Pulmonary artery endothelial cell (primary cell): ENCODE data around the gene SRGAP3. TPM values are rescaled to one million over a fixed set of nuclear protein-coding genes. Genes with fewer than 3 reads are reported as not detected.
"Not testable (repeated sequence)": the region's sequence is repeated elsewhere in the genome, so short reads cannot be mapped to it uniquely, and the experiment has no call there.

Experiments
- DNase-seq: peaks from one replicate; pipeline ENCODE4 v3.0.0-alpha.2; 2011; ENCODE audit warnings: low read depth, low spot score
- total RNA-seq: library from RNA; depleted of rRNA; stranded (reverse); fragments of >200 nt; gene quantifications from 2 replicates; pipeline ENCODE4 v1.2.3, GENCODE V29; 2014

SRGAP3 gene
- total RNA-seq: 0.13 TPM in 1 of 2 replicates, not detected in the other

DNA sequence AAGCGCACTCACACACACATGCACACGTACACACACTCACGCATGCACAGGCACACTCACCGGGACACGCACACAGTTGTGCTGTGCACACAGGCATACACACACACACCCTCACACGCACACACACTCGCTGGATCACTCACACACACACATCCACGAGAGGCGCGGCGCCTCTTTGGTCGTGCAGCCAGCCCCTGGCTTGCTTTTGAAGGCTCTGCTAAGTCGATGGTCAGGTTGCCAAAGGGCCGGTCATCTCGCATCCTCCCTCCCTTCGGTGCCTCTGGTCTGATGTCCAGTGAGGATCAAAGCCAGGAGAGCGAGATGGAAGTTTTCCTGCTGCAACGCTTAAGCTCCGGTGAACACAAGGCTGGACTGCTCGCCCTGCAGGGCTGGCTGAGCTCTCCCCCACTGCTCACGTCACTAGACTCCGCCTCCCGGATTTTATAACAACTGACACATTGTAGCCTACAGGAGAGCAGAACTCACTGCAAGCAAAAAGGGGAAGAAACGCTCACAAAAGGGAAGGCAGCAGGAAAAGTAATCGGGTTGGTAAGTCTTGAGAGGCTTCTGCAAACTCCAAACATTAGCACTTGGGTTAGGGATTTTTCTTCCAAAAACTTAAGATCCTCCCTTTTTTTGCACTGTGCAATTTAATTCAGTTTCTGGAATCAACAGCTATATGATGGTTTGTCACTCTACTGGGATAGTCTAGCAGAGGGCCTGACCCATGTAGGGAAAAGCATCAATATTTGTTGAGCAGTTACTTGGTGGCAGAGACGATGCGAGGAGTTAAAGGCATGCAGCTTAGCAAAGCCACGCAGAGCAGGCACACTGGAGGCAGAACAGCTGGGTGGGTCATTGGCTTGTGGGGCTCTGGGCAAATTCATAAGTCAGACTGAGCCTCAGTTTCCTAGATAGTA is at the start of gene SRGAP3:
TSS of gene SRGAP3 (minus strand) at position 374 of the 920 bp plus-strand sequence. CDS start 695 bp downstream, outside the sequence.
- peak; percentile 46 for DNase-seq

GRCh38 chr3:9298236-9298635 is 48.8 kb upstream of the SRGAP3 start:
- no peak for DNase-seq

DNA sequence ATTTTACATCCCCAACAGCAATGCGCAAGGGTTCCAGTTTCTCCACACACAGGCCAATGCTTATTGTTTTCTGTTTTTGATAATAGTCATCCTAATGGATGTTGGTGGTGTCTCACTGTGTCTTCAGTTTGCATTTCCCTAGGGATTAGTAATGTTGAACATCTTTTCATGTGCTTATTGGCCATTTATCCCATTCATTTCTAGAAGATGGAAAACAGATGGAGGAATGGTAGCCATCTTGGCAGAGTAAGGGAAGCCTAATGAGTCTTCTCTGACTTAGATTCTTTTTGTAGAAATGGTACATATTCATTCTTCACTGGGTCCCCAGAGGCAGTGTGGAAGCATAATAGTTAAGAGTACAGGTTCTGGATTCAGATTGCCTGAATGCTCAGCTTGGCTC is 46.8 kb upstream of the SRGAP3 start:
- no peak for DNase-seq

DNA sequence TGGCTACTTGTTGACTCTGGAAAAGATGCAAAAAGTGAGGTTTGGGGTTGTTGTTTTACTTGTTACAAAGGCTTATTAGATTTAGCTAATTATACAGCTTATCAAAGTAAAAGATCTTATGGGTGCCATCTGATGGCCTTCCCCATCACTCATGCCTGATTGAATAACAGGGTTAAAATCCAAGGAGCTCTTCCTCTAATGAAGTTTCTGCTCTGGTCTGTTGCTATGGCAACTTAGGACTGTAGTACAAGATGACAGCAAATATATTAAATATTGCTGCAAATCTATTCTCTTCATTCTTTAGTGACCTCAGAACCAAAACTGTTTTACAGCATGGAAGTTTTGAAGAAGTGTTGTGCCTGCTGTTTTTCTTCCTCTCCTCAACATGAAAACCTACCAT is 45.6 kb upstream of the SRGAP3 start:
- DNase-seq: no peak

- not testable (repeated sequence) for DNase-seq
Measured at GRCh38 chr3:9293953-9294352, 44.5 kb upstream of the SRGAP3 start.

DNA sequence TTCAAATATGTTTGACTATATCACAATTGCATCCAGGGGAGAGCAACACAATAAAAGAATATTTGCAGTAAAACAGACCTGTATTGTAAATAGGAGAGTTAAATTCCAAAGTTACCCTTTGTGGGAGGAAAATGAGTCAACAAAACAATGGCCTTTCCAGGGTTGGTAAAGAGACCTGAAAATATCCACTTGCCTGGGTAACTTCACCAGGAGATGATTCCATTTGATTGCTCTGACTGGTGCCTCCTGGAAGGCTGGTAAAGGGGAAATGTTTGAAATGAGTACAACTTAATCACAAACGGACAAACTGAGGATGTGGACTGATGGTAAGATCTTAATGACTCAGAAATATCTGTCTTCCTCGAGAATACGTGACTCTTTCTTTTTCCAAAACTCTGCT is 43.6 kb upstream of the SRGAP3 start:
- DNase-seq: no peak

GRCh38 chr3:9292516-9292915 is 43.1 kb upstream of the SRGAP3 start:
- DNase-seq: no peak

DNA sequence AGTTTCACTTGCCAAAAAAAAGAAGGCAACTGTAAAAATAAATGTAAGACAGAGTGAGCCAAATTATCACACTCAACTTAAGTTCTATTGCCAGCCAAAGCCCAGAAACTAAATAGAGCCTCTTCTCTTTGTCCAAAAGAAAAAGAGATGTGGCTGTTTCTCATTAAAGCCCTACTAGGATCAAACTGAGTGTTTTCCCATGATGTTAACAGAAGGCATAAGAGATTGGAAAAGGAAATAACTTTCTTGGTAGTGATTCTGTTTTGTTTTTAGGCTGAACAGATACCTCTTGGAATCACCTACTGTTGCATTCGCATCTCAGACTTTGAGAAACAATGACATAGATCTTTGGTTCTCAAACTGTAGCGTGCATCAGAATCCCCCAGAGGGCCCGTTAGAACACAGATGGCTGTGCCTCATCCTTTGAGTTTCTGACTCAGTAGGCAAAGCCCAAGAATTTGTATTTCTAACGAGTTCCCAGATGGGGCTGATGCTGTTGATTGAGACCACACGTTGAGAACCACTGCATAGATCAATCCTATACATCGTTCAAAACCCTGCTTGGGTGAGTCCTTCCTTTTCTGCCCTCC is 42.5 kb upstream of the SRGAP3 start:
- DNase-seq: no peak

- DNase-seq: no peak
Measured at GRCh38 chr3:9290566-9290965, 41.1 kb upstream of the SRGAP3 start.

DNA sequence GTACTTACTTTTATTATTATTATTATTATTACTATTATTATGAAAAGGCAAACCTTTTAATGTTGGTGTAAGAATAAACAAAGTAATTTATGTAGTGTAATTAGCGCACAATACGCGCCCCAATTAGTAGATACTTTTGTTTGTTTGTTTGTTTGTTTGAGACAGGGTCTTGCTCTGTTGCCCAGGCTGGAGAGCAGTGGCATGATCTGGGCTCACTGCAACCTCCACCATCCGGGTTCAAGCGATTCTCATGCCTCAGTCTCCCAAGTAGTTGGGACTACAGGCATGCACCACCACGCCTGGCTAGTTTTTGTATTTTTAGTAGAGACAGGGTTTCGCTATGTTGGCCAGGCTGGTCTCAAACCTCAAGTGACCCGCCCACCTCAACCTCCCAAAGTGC is 32.1 kb upstream of the SRGAP3 start:
- DNase-seq: not testable (repeated sequence)

- no peak for DNase-seq
Measured at GRCh38 chr3:9280451-9281219, 31.2 kb upstream of the SRGAP3 start.

GRCh38 chr3:9279966-9280365 is 30.5 kb upstream of the SRGAP3 start:
- DNase-seq: no peak

DNA sequence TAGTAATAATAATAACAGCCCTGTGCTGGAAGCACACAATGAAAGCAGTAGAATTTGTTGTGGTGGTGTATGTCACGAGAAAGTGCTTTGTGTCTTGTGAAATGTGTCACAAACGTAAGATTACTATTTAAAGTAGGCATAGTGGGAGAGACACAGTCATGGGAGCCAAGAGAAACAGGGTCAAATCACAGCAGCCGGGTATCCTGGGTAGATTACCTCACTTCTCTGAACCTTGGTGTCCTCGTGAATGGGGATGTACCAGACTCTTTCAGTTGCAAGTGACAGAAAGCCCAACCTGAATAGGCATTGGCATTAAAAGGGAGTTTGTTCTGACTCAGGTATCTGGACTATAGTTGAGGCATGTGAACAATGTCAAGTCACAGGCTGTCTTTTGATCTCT is 29.1 kb upstream of the SRGAP3 start:
- no peak for DNase-seq

DNA sequence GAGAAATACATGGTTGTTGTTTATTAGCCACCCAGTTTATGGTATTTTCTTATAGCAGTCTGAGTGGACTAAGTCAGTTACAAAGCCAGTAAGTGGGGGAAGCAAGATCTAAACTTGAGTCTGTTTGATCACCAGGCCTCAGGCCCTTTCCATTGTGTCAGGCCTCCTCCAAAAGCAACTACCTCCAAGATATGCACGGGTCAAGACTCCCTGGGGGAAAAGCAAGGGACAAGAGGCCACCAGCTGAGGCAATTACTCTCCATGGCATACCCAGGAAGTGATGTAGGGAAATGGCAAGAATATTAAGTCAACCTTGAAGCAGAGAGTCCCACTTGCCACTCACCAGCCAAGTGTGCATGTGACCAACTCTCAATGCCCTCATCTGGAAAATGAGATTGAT is 28.6 kb upstream of the SRGAP3 start:
- no peak for DNase-seq

DNA sequence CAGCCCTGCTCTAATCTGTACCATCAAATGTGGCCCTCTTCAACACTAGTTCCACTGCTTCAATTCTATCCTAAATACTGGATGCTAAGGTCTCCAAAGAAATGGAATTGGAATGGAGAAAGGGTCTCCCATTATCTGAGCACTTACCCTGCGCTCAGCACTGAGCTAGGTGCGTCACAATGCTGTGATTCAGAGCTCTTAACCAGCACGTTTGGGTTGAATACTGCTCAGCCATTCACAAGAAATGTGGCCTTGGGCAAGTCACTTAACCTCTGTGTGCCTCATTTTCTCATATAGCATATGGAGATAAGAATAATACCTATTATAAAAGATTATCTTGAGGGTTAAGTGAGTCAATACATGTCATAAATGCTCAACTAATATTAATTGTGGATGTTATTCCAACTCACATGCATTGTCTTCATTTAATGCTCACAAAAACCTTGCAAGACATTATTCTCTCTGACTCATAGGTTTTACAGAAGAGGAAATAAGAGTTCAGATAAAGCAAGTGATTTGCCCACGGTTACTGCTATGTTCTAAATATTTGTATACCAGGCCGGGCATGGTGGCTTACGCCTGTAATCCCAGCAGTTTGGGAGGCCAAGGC is 27.4 kb upstream of the SRGAP3 start:
- DNase-seq: no peak

- DNase-seq: no peak
Measured at GRCh38 chr3:9271903-9272302, 22.5 kb upstream of the SRGAP3 start.

DNA sequence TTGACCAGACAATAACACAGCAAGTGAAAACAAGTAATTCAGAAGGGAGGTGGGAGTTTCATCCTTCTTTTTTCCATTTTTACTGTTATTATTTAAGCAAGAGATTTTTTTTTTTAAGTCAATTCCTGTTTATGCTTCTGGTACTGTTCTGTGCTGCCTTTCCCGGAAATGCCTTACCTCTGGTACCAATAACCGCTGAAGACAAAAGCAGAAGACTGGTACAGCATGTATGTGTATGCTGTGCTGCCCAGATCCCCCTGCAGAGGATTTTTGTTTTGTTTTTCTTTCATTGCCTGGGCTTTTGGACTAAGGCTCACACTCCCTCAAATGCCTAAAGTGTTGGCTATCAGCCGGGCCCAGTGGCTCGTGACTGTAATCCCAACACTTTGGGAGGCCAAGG is 21.3 kb upstream of the SRGAP3 start:
- DNase-seq: no peak

- DNase-seq: no peak
Measured at GRCh38 chr3:9266716-9267115, 17.3 kb upstream of the SRGAP3 start.

- DNase-seq: no peak
Measured at GRCh38 chr3:9260305-9260704, 10.9 kb upstream of the SRGAP3 start.

GRCh38 chr3:9257092-9257491 is 7.6 kb upstream of the SRGAP3 start:
- DNase-seq: no peak

DNA sequence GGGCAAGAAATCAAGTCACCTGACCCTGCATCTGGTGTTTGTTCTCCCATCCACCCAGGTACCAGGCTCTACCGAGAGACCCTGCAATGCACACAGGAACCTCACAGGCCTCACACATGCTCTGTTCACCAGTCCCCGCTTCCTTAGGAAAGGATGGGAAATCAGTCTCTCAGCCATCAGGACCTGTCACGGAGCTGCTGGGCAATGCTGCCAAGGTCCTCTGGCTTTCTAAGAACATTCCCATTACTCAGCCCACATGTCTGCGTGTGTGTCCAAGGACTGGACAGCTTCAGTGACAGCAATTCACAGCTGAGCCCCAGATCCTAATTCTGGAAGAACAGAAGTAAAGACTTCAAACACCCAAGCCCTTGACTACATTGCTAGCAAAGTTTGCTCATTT is 6.5 kb upstream of the SRGAP3 start:
- DNase-seq: no peak

DNA sequence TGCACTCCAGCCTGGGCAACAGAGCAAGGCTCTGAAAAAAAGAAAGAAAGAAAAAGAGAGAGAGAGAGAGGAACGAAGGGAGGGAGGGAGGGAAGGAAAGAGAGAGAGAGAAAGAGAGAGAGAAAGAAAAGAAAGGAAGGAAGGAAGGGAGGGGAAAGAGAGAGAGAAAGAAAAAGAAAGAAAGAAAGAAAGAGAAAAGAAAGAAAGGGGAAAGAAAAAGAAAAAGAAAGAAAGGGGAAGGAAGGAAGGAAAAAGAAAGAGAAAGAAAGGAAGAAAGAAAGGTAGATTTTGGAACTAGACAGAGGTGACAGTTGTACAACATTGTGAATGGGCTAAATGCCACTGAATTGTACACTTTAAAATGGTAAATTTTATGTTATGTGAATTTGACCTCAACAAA is 5.3 kb upstream of the SRGAP3 start:
- no peak for DNase-seq
